SK-N-MC (cell line): ENCODE results near the gene SNX15.

Experiments used
- EZH2 ChIP-seq: fragments of 200-600 bp; sonication (generic); IDR thresholded peaks from one replicate; pipeline ENCODE4 v1.6.1; 2017; ENCODE audit warnings: antibody characterized with exemption
- FOXP2 ChIP-seq: optimal IDR thresholded peaks from 2 replicates; pipeline ENCODE3; 2011; ENCODE audit warnings: mild to moderate bottlenecking, moderate library complexity; ENCODE audit not compliant: insufficient read depth; ENCODE audit errors: extremely low read length, control extremely low read depth

GRCh38 chr11:64996710-64997380 is 30.4 kb upstream of the SNX15 start, which contains the start of gene BATF2:
- TF ChIP-seq EZH2 (no peak), FOXP2 (no peak)
